Keratinocyte (primary cell): Measurements from ENCODE around the gene ARHGEF6.

ENCODE experiments used
- CTCF ChIP-seq, 3 experiments: IDR thresholded peaks in 1 of 3; conservative IDR thresholded peaks in 1 of 3; optimal IDR thresholded peaks in 1 of 3; 2 replicates in 2 of 3; 3 replicates in 1 of 3; pipeline versions ENCODE3 to v1.5.1; 2011; ENCODE audit warnings: low read length in 3 of 3, mild to moderate bottlenecking in 3 of 3, moderate library complexity in 2 of 3, control low read depth in 1 of 3, inconsistent platforms in 1 of 3; ENCODE audit not compliant: insufficient read depth in 2 of 3; ENCODE audit errors: extremely low read depth in 1 of 3
- EZH2 ChIP-seq: IDR thresholded peaks from one replicate; pipeline ENCODE4 v1.6.1; 2012; ENCODE audit warnings: inconsistent platforms, mild to moderate bottlenecking, low read length, moderate library complexity

- TF ChIP-seq CTCF (optimal IDR thresholded peaks at IDR 0.05 in 1 of 3, IDR thresholded peaks at IDR 0.05 in 1 of 3, conservative IDR thresholded peaks at IDR 0.05 in 1 of 3; ENCODE audit: extremely low read depth in 1 of 3, insufficient read depth in 2 of 3, low read length in 3 of 3) (no peak), EZH2 (no peak)
Measured at GRCh38 chrX:136650811-136651210, 129.9 kb downstream of the ARHGEF6 start.
